K562 (cell line): ENCODE results near the gene TRPM2.

Source experiments
- ETS1 ChIP-seq: conservative IDR thresholded peaks from 2 replicates; pipeline ENCODE4 v1.6.1; 2011; ENCODE audit warnings: low read depth, mild to moderate bottlenecking, low read length; ENCODE audit not compliant: control insufficient read depth
- TF ChIP-seq, protein P1 (sequence below): fragments of 450-650 bp; IDR thresholded peaks from 2 replicates; pipeline ENCODE4 v1.6.1; 2017; ENCODE audit warnings: antibody characterized with exemption
- TF ChIP-seq, protein P2 (sequence below), 2 experiments: fragments of 450-650 bp; formaldehyde crosslinking in 1 of 2; IDR thresholded peaks; 2 replicates each; pipeline versions ENCODE4 v1.4.0 to v1.6.1; 2014 to 2020; ENCODE audit warnings: mild to moderate bottlenecking in 2 of 2, borderline replicate concordance in 1 of 2, low read depth in 1 of 2

GRCh38 chr21:44331650-44332307 lies 21.6 kb upstream of the TRPM2 start:
- TF ChIP-seq, protein P1, sequence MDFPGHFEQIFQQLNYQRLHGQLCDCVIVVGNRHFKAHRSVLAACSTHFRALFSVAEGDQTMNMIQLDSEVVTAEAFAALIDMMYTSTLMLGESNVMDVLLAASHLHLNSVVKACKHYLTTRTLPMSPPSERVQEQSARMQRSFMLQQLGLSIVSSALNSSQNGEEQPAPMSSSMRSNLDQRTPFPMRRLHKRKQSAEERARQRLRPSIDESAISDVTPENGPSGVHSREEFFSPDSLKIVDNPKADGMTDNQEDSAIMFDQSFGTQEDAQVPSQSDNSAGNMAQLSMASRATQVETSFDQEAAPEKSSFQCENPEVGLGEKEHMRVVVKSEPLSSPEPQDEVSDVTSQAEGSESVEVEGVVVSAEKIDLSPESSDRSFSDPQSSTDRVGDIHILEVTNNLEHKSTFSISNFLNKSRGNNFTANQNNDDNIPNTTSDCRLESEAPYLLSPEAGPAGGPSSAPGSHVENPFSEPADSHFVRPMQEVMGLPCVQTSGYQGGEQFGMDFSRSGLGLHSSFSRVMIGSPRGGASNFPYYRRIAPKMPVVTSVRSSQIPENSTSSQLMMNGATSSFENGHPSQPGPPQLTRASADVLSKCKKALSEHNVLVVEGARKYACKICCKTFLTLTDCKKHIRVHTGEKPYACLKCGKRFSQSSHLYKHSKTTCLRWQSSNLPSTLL, result no peak
- no peak for TF ChIP-seq ETS1
- TF ChIP-seq, protein P2, sequence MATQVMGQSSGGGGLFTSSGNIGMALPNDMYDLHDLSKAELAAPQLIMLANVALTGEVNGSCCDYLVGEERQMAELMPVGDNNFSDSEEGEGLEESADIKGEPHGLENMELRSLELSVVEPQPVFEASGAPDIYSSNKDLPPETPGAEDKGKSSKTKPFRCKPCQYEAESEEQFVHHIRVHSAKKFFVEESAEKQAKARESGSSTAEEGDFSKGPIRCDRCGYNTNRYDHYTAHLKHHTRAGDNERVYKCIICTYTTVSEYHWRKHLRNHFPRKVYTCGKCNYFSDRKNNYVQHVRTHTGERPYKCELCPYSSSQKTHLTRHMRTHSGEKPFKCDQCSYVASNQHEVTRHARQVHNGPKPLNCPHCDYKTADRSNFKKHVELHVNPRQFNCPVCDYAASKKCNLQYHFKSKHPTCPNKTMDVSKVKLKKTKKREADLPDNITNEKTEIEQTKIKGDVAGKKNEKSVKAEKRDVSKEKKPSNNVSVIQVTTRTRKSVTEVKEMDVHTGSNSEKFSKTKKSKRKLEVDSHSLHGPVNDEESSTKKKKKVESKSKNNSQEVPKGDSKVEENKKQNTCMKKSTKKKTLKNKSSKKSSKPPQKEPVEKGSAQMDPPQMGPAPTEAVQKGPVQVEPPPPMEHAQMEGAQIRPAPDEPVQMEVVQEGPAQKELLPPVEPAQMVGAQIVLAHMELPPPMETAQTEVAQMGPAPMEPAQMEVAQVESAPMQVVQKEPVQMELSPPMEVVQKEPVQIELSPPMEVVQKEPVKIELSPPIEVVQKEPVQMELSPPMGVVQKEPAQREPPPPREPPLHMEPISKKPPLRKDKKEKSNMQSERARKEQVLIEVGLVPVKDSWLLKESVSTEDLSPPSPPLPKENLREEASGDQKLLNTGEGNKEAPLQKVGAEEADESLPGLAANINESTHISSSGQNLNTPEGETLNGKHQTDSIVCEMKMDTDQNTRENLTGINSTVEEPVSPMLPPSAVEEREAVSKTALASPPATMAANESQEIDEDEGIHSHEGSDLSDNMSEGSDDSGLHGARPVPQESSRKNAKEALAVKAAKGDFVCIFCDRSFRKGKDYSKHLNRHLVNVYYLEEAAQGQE (IDR thresholded peaks at IDR 0.05; ENCODE audit: borderline replicate concordance), result no peak
- TF ChIP-seq, protein P2 (CRISPR knock-in tag; IDR thresholded peaks at IDR 0.05; ENCODE audit: low read depth), result no peak
